GM18909 (cell line): ENCODE measurements around the gene WTIP.
"Not testable (repeated sequence)": the region's sequence is repeated elsewhere in the genome, so short reads cannot be mapped to it uniquely, and the experiment has no call there.

Source experiments
- ATAC-seq: cut with Tn5 transposase; IDR thresholded peaks from one replicate; pipeline ENCODE4 v1.9.1; 2021; ENCODE audit warnings: mild to moderate bottlenecking; ENCODE audit not compliant: unreplicated experiment, poor library complexity

The WTIP gene

DNA sequence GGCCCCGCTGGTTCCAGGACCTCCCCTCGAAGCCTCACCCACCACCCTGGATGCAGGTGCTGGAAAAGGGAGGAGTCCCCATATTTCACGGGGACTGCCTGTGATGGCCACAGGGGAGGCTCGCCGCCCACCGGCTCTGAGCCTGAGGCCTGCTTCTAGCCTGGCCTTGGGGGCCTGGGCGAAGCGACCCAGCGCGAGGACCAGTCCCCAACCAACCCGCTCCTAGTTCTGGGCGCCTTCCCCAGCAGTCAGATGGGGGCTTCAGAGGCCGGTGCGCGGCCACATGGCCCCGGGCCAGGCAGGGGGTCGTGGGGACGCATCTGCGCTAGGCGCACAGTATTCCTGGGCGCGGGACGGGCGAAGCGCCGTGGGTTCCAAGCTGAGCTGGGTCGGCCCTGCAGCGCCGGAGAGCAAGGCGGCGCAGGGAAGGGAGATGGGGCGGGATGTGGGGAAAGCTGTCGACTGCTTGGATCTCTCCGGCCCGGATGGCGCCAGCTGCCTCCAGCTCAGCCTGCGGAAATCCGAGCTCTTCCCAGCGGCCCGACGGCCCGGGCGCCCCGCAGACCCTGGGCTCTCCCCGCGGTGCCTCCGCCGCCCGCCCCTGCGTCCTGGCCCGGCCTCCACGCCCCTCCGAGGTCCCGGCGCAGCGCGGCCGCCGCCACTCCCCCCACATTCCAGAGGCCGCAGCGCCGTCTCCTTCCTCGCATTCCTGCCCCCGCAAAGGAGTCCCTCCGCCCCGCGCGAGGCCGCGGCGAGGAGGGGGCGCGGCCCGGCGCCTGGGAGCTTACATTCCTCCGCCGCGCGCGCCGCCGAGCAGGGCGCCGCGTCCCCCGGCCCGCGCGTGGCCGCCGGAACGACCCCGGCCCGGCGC is at the start of gene WTIP:
TSS of gene WTIP (plus strand) at position 788 of the 871 bp plus-strand sequence. CDS start 217 bp downstream, outside the sequence.
- no peak for ATAC-seq

- ATAC-seq, result no peak
These were observed 48.8 kb upstream of the WTIP start for GRCh38 chr19:34432797-34433196.

DNA sequence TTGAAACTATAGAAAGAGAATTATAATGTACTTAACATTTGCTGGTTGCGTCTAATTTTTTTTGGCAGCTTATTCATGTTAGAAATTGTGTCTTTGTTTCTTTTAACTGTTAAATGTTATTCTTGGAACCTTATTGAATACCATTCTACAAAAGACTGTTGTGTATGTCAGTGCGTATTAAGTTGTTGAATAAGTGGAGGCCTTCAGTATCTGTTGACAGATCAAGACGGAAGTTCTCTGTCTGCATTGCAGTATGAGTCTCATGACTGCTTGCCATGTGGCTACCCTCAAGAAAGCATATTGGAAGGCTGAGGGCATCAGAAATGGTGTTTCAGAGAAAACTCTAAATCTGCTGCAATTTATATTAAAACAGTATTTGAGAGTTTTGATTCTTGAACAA is 44.8 kb upstream of the WTIP start:
- ATAC-seq, result no peak

GRCh38 chr19:34448191-34448590 is 33.4 kb upstream of the WTIP start:
- ATAC-seq, result no peak

GRCh38 chr19:34452723-34453122 is 28.8 kb upstream of the WTIP start:
- ATAC-seq, result no peak

DNA sequence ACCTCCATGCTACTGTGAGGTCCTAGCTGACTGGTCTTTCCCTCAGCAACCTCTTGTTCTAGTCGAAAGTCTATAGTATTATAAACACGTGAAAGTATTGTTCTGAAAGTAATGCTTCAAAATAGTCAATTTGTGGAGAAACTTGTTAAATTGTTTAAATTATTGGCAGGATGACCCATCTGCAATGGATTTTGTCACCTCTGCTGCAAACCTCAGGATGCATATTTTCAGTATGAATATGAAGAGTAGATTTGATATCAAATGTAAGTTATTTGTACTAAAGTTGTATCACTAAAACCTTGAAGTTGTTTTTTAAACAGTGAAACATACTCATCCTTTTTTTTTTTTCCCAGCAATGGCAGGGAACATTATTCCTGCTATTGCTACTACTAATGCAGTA is 27.5 kb upstream of the WTIP start:
- no peak for ATAC-seq

GRCh38 chr19:34454685-34455084 is 26.9 kb upstream of the WTIP start:
- no peak for ATAC-seq

DNA sequence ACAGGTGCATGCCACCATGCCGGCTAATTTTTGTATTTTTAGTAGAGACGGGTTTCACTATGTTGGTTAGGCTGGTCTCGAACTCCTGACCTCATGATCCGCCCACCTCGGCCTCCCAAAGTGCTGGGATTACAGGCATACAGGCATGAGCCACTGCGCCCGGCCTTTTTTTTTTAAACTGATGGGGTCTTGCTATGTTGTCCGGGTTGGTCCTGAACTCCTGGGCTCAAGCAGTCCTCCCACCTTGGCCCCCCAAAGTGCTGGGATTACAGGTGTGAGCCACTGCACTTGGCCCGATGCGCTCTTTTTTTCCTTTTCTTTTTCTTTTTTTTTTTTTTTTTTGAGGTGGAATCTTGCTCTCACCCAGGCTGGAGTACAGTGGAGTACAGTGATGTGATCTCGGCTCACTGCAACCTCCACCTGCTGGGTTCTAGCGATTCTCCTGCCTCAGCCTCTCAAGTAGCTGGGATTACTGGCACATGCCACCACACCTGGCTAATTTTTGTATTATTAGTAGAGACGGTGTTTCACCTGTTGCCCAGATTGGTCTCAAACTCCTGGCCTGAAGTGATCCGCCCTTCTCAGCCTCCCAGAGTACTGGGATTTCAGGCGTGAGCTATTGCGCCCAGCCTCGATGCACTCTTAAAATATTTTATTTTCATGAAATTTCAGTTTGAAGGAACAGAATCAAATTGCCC is 25.6 kb upstream of the WTIP start:
- ATAC-seq, result not testable (repeated sequence)

GRCh38 chr19:34457446-34457845 is 24.1 kb upstream of the WTIP start:
- ATAC-seq, result no peak

GRCh38 chr19:34458677-34459076 is 22.9 kb upstream of the WTIP start:
- no peak for ATAC-seq

GRCh38 chr19:34459614-34460013 is 21.9 kb upstream of the WTIP start:
- no peak for ATAC-seq

- ATAC-seq, result no peak
These were observed 20.0 kb upstream of the WTIP start for GRCh38 chr19:34461375-34462100.

DNA sequence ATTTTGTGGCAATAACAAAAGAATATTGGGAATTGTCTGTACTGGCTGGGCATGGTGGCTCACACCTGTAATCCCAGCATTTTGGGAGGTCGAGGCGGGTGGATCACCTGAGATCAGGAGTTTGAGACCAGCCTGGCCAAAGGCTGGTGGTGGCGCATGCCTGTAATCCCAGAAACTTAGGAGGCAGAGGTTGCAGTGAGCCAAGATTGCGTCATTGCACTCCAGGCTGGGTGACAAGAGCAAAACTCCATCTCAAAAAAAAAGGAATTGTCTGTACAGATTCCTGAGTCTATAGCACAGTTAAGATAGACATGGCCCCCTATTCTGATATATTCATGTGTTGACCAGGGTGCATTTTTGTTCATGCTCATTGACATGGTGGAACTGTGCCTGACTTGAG is 16.8 kb upstream of the WTIP start:
- not testable (repeated sequence) for ATAC-seq

DNA sequence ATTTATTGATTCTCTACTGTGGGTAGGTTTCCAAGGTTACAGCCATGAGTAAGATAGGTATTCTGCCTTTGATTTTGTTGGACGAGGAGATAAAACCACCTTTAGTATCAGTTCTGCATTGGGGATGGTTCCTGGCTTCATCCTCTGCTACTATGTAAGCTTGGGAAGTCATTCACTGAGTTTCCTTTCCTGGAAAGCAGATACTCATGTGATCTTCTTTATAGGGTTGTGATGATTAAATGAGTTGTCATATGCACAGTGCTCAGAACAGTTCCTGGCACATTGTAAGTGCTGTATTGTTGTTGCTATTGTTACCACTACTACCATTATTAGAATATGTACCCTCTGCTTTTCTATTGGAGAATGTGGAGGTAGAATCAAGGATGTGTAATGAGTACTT is 13.1 kb upstream of the WTIP start:
- ATAC-seq, result no peak

DNA sequence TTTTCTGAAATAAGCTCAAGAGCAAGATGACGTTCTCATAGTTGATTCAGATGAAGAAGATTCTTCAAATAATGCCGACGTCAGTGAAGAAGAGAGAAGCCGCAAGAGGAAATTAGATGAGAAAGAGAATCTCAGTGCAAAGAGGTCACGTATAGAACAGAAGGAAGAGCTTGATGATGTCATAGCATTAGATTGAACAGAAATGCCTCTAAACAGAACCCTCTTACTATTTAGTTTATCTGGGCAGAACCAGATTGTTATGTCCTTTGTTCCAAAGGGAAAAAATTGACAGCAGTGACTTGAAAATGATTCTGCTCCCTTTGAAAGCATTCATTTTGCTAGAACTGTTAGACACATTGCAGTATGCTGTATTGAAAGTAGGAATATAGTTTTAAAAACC is 12.5 kb upstream of the WTIP start:
- ATAC-seq, result not testable (repeated sequence)

DNA sequence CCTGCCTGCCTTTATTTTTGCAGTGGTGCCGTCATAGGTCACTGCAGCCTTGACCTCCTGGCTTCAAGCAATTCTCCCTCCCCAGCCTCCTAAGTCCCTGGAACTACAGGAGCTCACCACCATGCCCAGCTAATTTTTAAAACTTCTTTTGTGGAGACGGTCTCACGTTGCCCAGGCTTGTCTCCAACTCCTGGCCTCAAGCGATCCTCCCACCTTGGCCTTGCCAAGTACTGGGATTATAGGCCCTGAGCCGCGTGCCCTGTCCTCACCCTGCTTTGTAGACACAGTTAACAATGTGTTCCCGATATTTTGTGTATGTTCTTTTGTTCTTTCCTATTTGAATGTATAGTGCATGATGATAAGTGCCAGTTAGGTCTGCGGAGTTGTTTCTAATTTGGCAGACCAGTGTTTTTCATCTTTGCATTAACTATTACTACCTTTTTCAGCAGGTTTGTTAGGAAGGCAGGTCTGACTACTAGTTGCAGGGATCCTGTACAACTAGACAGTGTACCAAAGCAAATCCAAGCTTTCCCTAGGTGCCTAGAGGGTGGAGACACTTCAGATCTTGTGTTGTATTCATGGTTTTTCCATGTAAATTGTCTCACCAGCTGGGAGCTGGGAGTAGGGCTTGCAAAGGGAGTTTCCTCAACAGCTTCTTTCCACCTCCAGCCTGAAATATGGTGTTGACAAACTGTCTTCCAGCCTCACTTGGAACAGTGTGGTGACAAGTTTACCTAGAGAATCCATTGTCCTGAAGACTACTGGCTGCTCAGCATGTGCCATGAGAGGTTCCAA is 9.5 kb upstream of the WTIP start:
- no peak for ATAC-seq

DNA sequence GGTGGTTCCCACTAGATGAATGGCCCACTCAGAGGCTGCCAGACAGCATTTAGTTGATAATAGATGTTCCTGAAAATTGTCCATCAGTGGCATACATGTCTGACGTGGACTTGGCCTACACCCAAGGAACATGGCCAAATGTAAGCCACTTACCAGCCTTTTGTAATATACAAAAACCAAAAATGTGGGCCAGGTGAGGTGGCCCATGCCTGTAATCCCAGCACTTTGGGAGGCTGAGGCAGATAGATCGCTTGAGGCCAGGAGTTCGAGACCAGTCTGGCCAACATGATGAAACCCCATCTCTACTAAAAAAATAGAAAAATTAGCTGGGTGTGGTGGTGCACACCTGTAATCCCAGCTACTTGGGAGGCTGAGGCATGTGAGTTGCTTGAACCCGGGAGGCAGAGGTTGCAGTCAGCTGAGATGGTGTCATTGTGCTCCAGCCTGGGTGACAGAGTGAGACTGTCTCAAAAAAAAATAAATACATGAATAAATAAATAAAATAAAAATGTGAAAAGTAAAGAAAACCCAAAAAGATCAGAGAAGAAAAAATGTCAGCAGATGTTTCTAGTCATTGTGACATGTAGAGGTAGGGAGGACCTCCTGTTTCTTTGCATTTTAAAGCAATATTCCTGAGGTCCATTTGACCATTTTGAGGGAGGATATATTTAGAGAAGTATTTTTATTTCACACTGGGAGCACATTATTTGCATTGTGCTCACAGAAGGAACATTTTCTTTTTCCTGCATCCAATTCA is 7.1 kb upstream of the WTIP start:
- no peak for ATAC-seq

DNA sequence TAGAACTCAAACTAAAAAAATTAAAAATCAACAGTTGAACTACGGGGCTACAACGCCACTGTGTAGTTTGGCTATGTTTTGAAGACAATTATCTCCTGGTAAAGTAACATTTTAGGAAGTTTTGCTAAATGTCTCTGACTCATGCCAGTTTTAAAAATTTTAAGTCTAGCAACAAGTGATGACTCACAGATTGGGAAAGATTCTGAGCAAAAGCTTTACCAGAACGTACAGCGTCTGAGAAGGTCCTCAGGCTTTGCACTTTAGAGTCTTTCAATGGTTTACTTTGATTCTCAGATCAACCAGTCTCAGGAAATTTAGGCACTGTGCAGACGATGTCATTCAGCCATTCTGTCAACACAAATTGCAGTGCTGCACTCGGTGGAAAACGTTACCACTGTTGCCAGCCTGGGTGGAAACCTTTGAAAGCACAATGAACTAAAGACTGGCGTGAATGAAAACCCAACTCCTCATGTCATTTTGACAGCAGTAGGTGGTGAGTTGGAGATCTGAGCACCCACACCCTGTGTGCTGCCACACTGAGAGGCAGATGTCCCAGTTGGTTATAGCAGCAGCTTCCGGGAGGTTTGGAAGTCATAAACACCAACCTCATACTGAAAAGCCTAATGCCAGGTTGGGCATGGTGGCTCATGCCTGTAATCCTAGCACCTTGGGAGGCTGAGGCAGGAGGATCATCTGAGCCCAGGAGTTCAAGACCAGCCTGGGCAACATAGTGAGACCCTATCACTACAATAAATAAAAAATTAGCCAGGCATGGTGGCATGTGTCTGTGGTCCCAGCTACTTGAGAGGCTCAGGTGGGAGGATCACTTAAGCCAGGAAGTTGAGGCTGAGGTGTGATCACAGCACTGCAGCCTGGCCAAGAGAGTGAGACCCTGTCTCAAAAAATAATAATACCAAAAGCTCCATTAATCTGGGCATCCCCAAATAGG is 6.3 kb upstream of the WTIP start:
- no peak for ATAC-seq
